ENCODE measurements around the gene SYCN. TPM values are rescaled to one million over a fixed set of nuclear protein-coding genes. Genes with fewer than 3 reads are reported as not detected.

The SYCN gene
- total and polyA plus RNA-seq, 2 of the 8 experiments (the other 6 are each of a cell fraction or from before 2014, with no cell fraction given) = not detected

- Histone ChIP-seq H3K4me2 (ENCODE audit: insufficient read depth in 1 of 2, low read depth in 2 of 2, low read length in 2 of 2) (no peak overlapping the region), H2BK5ac (ENCODE audit: low read depth, low read length) (no peak overlapping the region), H3K4ac (replicated peaks; ENCODE audit: insufficient read length, low read depth, low read length) (no peak overlapping the region), H3K14ac (ENCODE audit: insufficient read length) (no peak overlapping the region), H2BK120ac (replicated peaks; ENCODE audit: low read depth, low read length) (no peak overlapping the region), H3K56ac (replicated peaks; ENCODE audit: insufficient read length, low read depth, low read length) (no peak overlapping the region), H3K23me2 (ENCODE audit: low read depth, low read length) (no peaks in the 10 kb centered on the region; the same call in 1 of the 2 replicates), H4K91ac (replicated peaks; ENCODE audit: insufficient read length, low read length) (no peak overlapping the region), H3K27me3 (replicated peaks in 1 of 4; ENCODE audit: control insufficient read depth in 3 of 4, extremely low read depth in 1 of 4, insufficient read depth in 3 of 4, low read length in 3 of 4) (peaks cover 0 to 4% (median 0%) of the 10 kb centered on the region in 4 experiments; a peak in 2 of 7 replicates), H3K27ac (ENCODE audit: low read depth, low read length) (no peak overlapping the region), H3K79me1 (ENCODE audit: low read depth, low read length) (no peaks in the 10 kb centered on the region), H3K4me3 (ENCODE audit: extremely low read depth in 1 of 4, insufficient read depth in 2 of 4, low read depth in 3 of 4, low read length in 4 of 4) (no peak overlapping the region), H3K23ac (ENCODE audit: insufficient read length) (no peak overlapping the region), H2AK5ac (ENCODE audit: low read depth, low read length) (no peak overlapping the region), H2BK12ac (ENCODE audit: low read depth, low read length) (no peak overlapping the region), H4K20me1 (replicated peaks in 1 of 2; ENCODE audit: control insufficient read depth in 1 of 2, insufficient read depth in 2 of 2, low read length in 2 of 2) (peaks cover 0 to 2% of the 10 kb centered on the region in 2 experiments), H3K4me1 (replicated peaks in 1 of 4; ENCODE audit: control insufficient read depth in 3 of 4, insufficient read depth in 4 of 4, low read length in 3 of 4) (peaks cover 0 to 6% (median 3%) of the 10 kb centered on the region in 4 experiments; a peak in 6 of 7 replicates), H3K18ac (ENCODE audit: extremely low read depth, low read length) (no peak overlapping the region), H3K9me3 (ENCODE audit: insufficient read depth in 2 of 2, low read depth in 1 of 2, low read length in 1 of 2) (no peaks in the 10 kb centered on the region), H2BK20ac (ENCODE audit: low read length) (no peak overlapping the region), H2BK15ac (ENCODE audit: low read length) (no peak overlapping the region), H4K5ac (ENCODE audit: insufficient read length, low read depth, low read length) (no peak overlapping the region), H4K8ac (ENCODE audit: extremely low read depth, insufficient read depth, low read length) (no peak overlapping the region), H2AFZ (ENCODE audit: low read length) (no peak overlapping the region), H3K79me2 (ENCODE audit: control insufficient read depth in 1 of 2, insufficient read depth in 2 of 2, low read length in 2 of 2) (no peaks in the 10 kb centered on the region), H3K9ac (replicated peaks in 1 of 4; ENCODE audit: extremely low read depth in 1 of 4, low read depth in 3 of 4, low read length in 3 of 4) (no peak overlapping the region), H3K36me3 (ENCODE audit: control insufficient read depth in 2 of 4, insufficient read depth in 4 of 4, low read length in 3 of 4) (no peaks in the 10 kb centered on the region)
- 85% methylated on average over 11 of the region's 11 CpGs; no CpG with 5 or more reads in 1 of the 2 experiments for WGBS, 2 experiments (ENCODE audit: extremely low coverage in 1 of 2, insufficient coverage in 1 of 2, insufficient read length in 1 of 2, insufficient replicate concordance in 2 of 2, low coverage in 1 of 2, low lambda C conversion rate in 2 of 2, missing lambda C conversion rate in 1 of 2)
- FAIRE-seq (no peak), DNase-seq (ENCODE audit: low read depth in 1 of 2, low spot score in 2 of 2) (no peak)
- POLR2A ChIA-PET (ENCODE audit: partially characterized antibody) = no interaction called here
- CTCF ChIA-PET (ENCODE audit: partially characterized antibody) = interaction anchor here (0.6 to 3.5 kb wide), 3 partner anchors 21 to 69 kb away, joined by 3 to 10 read pairs (median 8); no protein-coding TSS in a partner anchor
- no peak for TF ChIP-seq CHD1 (IDR thresholded peaks at IDR 0.05; ENCODE audit: low read depth, low read length)
Measured at GRCh38 chr19:39190768-39191167, 13.3 kb downstream of the SYCN start.

All from H1 (cell line).